GM12801 (cell line): ENCODE measurements around the gene CGA.

Experiments used
- CTCF ChIP-seq: IDR thresholded peaks from one replicate; pipeline ENCODE4 v1.5.1; 2011; ENCODE audit warnings: control low read depth; ENCODE audit not compliant: insufficient read length; ENCODE audit errors: extremely low read depth

The CGA gene

GRCh38 chr6:87116922-87117321 is 22.0 kb upstream of the CGA start:
- no peak for TF ChIP-seq CTCF

- TF ChIP-seq CTCF = no peak
These were observed 20.7 kb upstream of the CGA start for GRCh38 chr6:87115402-87116135.

- TF ChIP-seq CTCF = no peak
These were observed 15.7 kb upstream of the CGA start for GRCh38 chr6:87110636-87111035.

- no peak for TF ChIP-seq CTCF
These were observed 10.9 kb upstream of the CGA start for GRCh38 chr6:87105823-87106222.

- TF ChIP-seq CTCF = no peak
These were observed 9.8 kb upstream of the CGA start for GRCh38 chr6:87104667-87105066.

GRCh38 chr6:87103977-87104601 is 9.2 kb upstream of the CGA start:
- no peak for TF ChIP-seq CTCF

GRCh38 chr6:87102151-87102621 is 7.3 kb upstream of the CGA start:
- TF ChIP-seq CTCF = no peak
